Activated naive CD4-positive, alpha-beta T cell treated with anti-CD3 and anti-CD28 coated beads, Interleukin-2, amount 50 U/mL, for 72 hours (primary cell): Measurements from ENCODE around the gene UBE3B. TPM values are rescaled to one million over a fixed set of nuclear protein-coding genes. Genes with fewer than 3 reads are reported as not detected.

Experiments used
- ATAC-seq, 2 donors: fragments of 150-1000 bp; cut with Tn5 transposase; 2 replicates each; pipeline ENCODE4 v1.10.0; 2021; ENCODE audit warnings: mild to moderate bottlenecking in 2 of 2, moderate library complexity in 2 of 2
- DNase-seq, 2 donors: peaks; one replicate each; pipeline ENCODE4 v3.0.0; 2021 to 2022; ENCODE audit warnings: low spot score in 2 of 2
- H3K27ac Mint-ChIP-seq, 2 donors: one replicate each; pipeline ENCODE4 v1.8.0; 2022; ENCODE audit warnings: mild to moderate bottlenecking in 2 of 2, mixed read lengths in 2 of 2
- H3K36me3 Mint-ChIP-seq, 2 donors: one replicate each; pipeline ENCODE4 v1.8.0; 2022; ENCODE audit warnings: mixed read lengths in 2 of 2
- H3K9me3 Mint-ChIP-seq, 2 donors: one replicate each; pipeline ENCODE4 v1.8.0; 2022; ENCODE audit warnings: mixed read lengths in 2 of 2
- total RNA-seq, 2 donors: library from RNA; stranded (reverse); gene quantifications; one replicate each; pipeline ENCODE4 v1.2.3, GENCODE V29; 2022

The UBE3B gene
- total RNA-seq, 2 donors from 2014 or later, result 28.8 to 37.6 TPM

- Mint-ChIP-seq H3K9me3 (peaks cover 0 to 8% of the 10 kb centered on the region in 2 donors), H3K36me3 (peaks cover 12 to 19% of the 10 kb centered on the region in 2 donors), H3K27ac (no peak overlapping the region)
- no peak for DNase-seq
- no peak for ATAC-seq
Measured at GRCh38 chr12:109559601-109560000, 82.2 kb downstream of the UBE3B start.

GRCh38 chr12:109560867-109561710, 83.7 kb downstream of the UBE3B start:
- Mint-ChIP-seq H3K27ac (no peak overlapping the region), H3K9me3 (peaks cover 0 to 8% of the 10 kb centered on the region in 2 donors), H3K36me3 (peaks cover 12 to 19% of the 10 kb centered on the region in 2 donors)
- DNase-seq (no peak), ATAC-seq (no peak)

GRCh38 chr12:109561711-109562030, 84.2 kb downstream of the UBE3B start:
- ATAC-seq (no peak), DNase-seq (no peak)
- Mint-ChIP-seq H3K27ac (no peak overlapping the region), H3K36me3 (peaks cover 12 to 19% of the 10 kb centered on the region in 2 donors), H3K9me3 (peaks cover 0 to 8% of the 10 kb centered on the region in 2 donors)

- no peak for ATAC-seq
- H3K27ac Mint-ChIP-seq, result peak overlapping the region in 1 of 2 donors; percentile 69
- peaks cover 0 to 8% of the 10 kb centered on the region in 2 donors for H3K9me3 Mint-ChIP-seq
- no peak for DNase-seq
- H3K36me3 Mint-ChIP-seq, result peaks cover 12 to 19% of the 10 kb centered on the region in 2 donors
Measured at GRCh38 chr12:109562871-109563270, 85.4 kb downstream of the UBE3B start.

GRCh38 chr12:109563291-109564284, 86.2 kb downstream of the UBE3B start:
- no peak for DNase-seq
- Mint-ChIP-seq H3K36me3 (peaks cover 12 to 19% of the 10 kb centered on the region in 2 donors), H3K27ac (no peak overlapping the region), H3K9me3 (peaks cover 0 to 8% of the 10 kb centered on the region in 2 donors)
- no peak for ATAC-seq

GRCh38 chr12:109566424-109566823, 89.0 kb downstream of the UBE3B start:
- no peak overlapping the region for H3K27ac Mint-ChIP-seq

GRCh38 chr12:109567296-109567695, 89.9 kb downstream of the UBE3B start:
- Mint-ChIP-seq H3K9me3 (peaks cover 0 to 3% of the 10 kb centered on the region in 2 donors), H3K36me3 (peaks cover 3 to 14% of the 10 kb centered on the region in 2 donors), H3K27ac (no peak overlapping the region)
- DNase-seq, result no peak
- ATAC-seq, result no peak

More at GRCh38 chr12:109566424-109566823, 89.0 kb downstream of the UBE3B start:
- DNase-seq (no peak), ATAC-seq (no peak)
- Mint-ChIP-seq H3K9me3 (peaks cover 0 to 8% of the 10 kb centered on the region in 2 donors), H3K36me3 (peaks cover 12 to 19% of the 10 kb centered on the region in 2 donors)

- peaks cover 0 to 8% of the 10 kb centered on the region in 2 donors for H3K36me3 Mint-ChIP-seq
- DNase-seq (no peak), ATAC-seq (no peak)
- H3K27ac Mint-ChIP-seq, result no peak overlapping the region
- no peaks in the 10 kb centered on the region for H3K9me3 Mint-ChIP-seq
Measured at GRCh38 chr12:109567967-109568366, 90.5 kb downstream of the UBE3B start.

GRCh38 chr12:109568486-109568885, 91.1 kb downstream of the UBE3B start:
- peaks cover 0 to 8% of the 10 kb centered on the region in 2 donors for H3K36me3 Mint-ChIP-seq
- H3K9me3 Mint-ChIP-seq, result no peaks in the 10 kb centered on the region
- ATAC-seq (no peak), DNase-seq (no peak)
- H3K27ac Mint-ChIP-seq, result no peak overlapping the region

- no peak for DNase-seq
- Mint-ChIP-seq H3K9me3 (no peaks in the 10 kb centered on the region), H3K27ac (peak overlapping the region in 1 of 2 donors; percentile 96), H3K36me3 (peaks cover 0 to 15% of the 10 kb centered on the region in 2 donors)
- no peak for ATAC-seq
Measured at GRCh38 chr12:109571773-109572505, 94.5 kb downstream of the UBE3B start.

GRCh38 chr12:109572506-109572845, 95.0 kb downstream of the UBE3B start:
- Mint-ChIP-seq H3K27ac (peak overlapping the region; percentile 90 to 96), H3K9me3 (no peaks in the 10 kb centered on the region), H3K36me3 (peaks cover 0 to 15% of the 10 kb centered on the region in 2 donors)
- no peak for ATAC-seq
- no peak for DNase-seq

- peak; percentile 96 for ATAC-seq
- Mint-ChIP-seq H3K27ac (peak within 1 kb of the TSS; percentile 90 to 96), H3K36me3 (peaks cover 0 to 15% of the 10 kb centered on the region in 2 donors), H3K9me3 (no peaks in the 10 kb centered on the region)
- DNase-seq, result peak; percentile 94 to 99
Measured at GRCh38 chr12:109573029-109573913, 95.8 kb downstream of the UBE3B start, which contains the start of the genes MMAB and MVK. TSS of gene MMAB (minus strand) at chr12:109573504. CDS start at chr12:109573480, 24 bp downstream. TSS of gene MVK (plus strand) at chr12:109573794. CDS start at chr12:109574823, 1,029 bp downstream.

- peak overlapping the region in 1 of 2 donors; percentile 96 for H3K27ac Mint-ChIP-seq
- DNase-seq (no peak), ATAC-seq (no peak)
- no peaks in the 10 kb centered on the region for H3K9me3 Mint-ChIP-seq
- peaks cover 0 to 15% of the 10 kb centered on the region in 2 donors for H3K36me3 Mint-ChIP-seq
Measured at GRCh38 chr12:109573914-109574244, 96.4 kb downstream of the UBE3B start.

- H3K27ac Mint-ChIP-seq, result no peak overlapping the region
- DNase-seq (no peak), ATAC-seq (no peak)
- H3K9me3 Mint-ChIP-seq, result no peaks in the 10 kb centered on the region
- H3K36me3 Mint-ChIP-seq, result peaks cover 4 to 15% of the 10 kb centered on the region in 2 donors
Measured at GRCh38 chr12:109575683-109576082, 98.2 kb downstream of the UBE3B start.

- DNase-seq (no peak), ATAC-seq (no peak)
- Mint-ChIP-seq H3K36me3 (peaks cover 4 to 19% of the 10 kb centered on the region in 2 donors), H3K27ac (no peak overlapping the region), H3K9me3 (no peaks in the 10 kb centered on the region)
Measured at GRCh38 chr12:109577311-109577710, 99.9 kb downstream of the UBE3B start.
